ENCODE results near the gene BATF3. TPM values are rescaled to one million over a fixed set of nuclear protein-coding genes. Genes with fewer than 3 reads are reported as not detected.

The BATF3 gene
- total and polyA plus RNA-seq, 3 donors from 2014 or later = 1.1 to 4.2 (median 2.5) TPM

DNA sequence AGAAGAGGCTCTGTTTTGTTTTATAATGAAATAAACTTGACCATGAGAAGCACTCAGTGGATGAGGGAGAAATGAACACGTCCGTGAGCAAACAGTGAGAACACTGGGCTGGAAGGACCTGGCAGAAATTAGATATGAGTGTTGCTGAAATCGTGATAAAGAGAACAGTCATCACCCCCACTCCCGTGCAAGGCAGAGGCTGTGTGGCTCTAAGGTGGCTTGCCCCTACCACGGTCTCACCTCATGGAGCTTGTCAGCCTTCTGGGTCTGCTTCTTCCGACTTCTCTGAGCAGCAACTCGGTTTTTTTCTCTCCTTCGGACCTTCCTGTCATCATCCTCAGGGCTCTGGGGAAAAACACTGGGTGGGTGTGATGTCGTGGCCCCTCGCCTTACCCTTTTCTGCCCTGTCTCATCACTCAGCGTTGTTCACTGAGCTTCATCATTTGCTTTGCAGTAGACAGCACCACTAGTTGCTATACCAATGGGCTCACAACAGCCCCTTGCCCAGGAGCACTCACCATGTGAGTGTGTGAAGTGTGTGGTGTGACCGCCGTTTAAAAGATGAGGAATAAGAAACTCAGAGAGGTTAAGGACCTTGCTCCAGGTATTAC lies 2.8 kb downstream of the BATF3 start:
- Histone ChIP-seq H3K27ac (no peak overlapping the region), H3K4me1 (peaks cover 4% of the 10 kb centered on the region), H3K4me3 (no peak overlapping the region), H3K9me3 (no peaks in the 10 kb centered on the region), H3K27me3 (peaks cover 4% of the 10 kb centered on the region), H3K36me3 (ENCODE audit: low read depth, missing control alignments) (no peaks in the 10 kb centered on the region)
- DNase-seq = no peak
- intact Hi-C loops (cut with DNase I; ENCODE audit: low total_unique reads) = no loop called here
- 86 to 87% methylated on average over 13 of the region's 13 CpGs for WGBS, 2 donors
- TF ChIP-seq, protein P1, sequence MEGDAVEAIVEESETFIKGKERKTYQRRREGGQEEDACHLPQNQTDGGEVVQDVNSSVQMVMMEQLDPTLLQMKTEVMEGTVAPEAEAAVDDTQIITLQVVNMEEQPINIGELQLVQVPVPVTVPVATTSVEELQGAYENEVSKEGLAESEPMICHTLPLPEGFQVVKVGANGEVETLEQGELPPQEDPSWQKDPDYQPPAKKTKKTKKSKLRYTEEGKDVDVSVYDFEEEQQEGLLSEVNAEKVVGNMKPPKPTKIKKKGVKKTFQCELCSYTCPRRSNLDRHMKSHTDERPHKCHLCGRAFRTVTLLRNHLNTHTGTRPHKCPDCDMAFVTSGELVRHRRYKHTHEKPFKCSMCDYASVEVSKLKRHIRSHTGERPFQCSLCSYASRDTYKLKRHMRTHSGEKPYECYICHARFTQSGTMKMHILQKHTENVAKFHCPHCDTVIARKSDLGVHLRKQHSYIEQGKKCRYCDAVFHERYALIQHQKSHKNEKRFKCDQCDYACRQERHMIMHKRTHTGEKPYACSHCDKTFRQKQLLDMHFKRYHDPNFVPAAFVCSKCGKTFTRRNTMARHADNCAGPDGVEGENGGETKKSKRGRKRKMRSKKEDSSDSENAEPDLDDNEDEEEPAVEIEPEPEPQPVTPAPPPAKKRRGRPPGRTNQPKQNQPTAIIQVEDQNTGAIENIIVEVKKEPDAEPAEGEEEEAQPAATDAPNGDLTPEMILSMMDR (IDR thresholded peaks at IDR 0.05) = no peak
- no peak for TF ChIP-seq POLR2A (IDR thresholded peaks at IDR 0.05)

DNA sequence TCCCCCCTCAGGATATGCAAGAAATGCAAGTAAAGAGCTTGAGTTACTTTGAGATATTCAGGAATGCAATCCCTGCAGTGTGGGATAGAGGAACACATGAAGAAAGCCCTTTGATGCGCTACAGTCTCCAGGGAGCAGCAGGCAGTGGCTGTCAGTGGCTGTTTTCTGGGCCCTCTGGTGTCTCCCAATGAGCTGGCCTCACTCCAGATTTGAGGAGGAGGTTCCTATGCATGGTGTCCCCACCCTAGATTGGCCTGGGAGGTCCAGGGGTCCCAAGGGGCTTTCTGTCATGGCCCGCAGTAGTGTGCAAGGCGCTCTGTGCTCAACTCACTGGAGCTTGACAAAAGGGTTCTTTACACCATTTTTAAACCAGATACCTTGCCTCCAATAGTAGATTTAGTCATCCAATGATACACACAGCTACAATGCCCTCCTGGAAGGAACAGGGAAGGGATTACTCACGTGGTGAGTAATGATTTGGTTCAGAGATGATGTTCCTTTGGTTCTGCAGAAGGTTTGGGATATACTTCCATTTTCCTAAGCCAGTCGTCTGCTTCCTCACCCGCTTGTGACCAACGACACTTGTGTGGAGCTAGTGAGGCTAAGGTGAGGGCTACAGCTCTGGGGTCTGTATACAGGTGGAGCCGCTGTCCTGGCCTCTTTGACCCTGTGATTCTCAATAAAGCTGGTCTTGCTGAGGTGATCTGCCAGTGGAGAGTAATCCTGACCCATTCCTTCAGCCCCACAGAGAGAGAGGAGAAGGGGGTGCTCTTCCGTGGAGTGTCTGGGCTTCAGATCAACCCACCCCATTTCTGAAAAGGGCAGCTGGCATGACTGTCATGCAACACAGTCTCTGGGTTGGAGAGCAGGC lies 6.6 kb downstream of the BATF3 start:
- DNase-seq = no peak
- Histone ChIP-seq H3K9me3 (no peaks in the 10 kb centered on the region), H3K36me3 (ENCODE audit: low read depth, missing control alignments) (no peaks in the 10 kb centered on the region), H3K27ac (no peak overlapping the region), H3K27me3 (peaks cover 4% of the 10 kb centered on the region), H3K4me1 (no peaks in the 10 kb centered on the region), H3K4me3 (no peak overlapping the region)
- intact Hi-C loops (cut with DNase I; ENCODE audit: low total_unique reads) = no loop called here
- 92% methylated on average over 2 to 9 of the region's 9 CpGs for WGBS, 2 donors
- TF ChIP-seq, protein P1 (IDR thresholded peaks at IDR 0.05) = no peak

DNA sequence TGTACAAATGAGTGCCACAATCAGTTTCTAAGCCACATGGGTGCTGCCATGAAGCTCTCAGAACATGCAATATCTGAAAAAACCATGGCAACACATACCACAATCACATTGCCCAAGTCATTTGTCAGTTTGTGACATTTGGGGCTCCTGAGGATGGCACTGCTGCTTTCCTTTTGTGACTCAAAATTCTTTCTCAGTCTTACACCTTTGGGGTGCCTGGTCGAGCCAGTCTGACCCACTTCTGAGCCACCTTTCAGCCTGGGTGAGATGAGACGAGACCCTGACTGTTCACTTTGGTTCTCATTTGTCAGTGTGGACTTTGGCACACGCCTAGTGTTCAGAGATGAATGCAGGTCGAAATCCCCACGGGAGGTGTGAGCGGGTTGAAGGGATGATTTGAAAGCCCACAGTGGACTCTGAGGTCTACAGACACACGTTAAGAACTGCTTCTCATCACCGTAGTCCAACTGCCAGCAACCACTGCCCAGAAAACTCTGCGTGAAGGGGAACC lies 8.0 kb downstream of the BATF3 start:
- TF ChIP-seq, protein P1 (IDR thresholded peaks at IDR 0.05) = no peak
- no peak overlapping the region for H3K27ac ChIP-seq
- H3K9me3 ChIP-seq = no peaks in the 10 kb centered on the region
- no peaks in the 10 kb centered on the region for H3K36me3 ChIP-seq (ENCODE audit: low read depth, missing control alignments)
- DNase-seq = no peak
- no peaks in the 10 kb centered on the region for H3K27me3 ChIP-seq
- no peaks in the 10 kb centered on the region for H3K4me1 ChIP-seq
- no peak overlapping the region for H3K4me3 ChIP-seq
- WGBS, 2 donors = 84 to 87% methylated on average over 9 of the region's 9 CpGs
- intact Hi-C loops (cut with DNase I; ENCODE audit: low total_unique reads) = no loop called here

DNA sequence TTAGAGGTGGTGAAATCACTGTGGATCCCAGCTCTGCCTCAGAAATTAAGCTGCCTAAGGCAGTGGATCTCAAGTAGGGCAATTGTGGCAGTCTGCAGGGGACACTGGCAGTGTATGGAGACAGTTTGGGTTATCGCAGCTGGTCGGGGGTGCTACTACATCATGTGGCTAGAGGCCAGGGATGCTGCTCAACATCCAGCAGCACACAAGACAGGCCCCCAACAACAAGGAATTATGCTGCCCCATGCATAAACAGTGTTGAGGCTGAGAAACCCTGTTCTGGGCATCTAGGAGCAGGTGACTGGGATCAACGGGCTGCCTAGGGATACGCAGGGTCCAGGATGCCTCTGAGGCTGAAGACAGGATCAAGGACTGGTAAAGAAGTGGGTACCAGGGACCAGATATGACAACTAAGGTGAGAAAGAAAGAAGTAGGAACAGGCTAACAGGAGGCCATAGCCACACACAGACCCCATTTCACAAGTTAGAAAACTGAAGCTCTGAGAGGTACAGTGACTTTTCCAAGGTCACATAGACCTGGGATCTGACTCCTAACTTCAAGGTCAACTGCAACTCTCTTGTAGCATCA lies 8.7 kb downstream of the BATF3 start:
- Histone ChIP-seq H3K27ac (no peak overlapping the region), H3K4me3 (no peak overlapping the region), H3K9me3 (no peaks in the 10 kb centered on the region), H3K36me3 (ENCODE audit: low read depth, missing control alignments) (no peaks in the 10 kb centered on the region), H3K27me3 (no peaks in the 10 kb centered on the region), H3K4me1 (no peaks in the 10 kb centered on the region)
- no peak for DNase-seq
- TF ChIP-seq POLR2A (IDR thresholded peaks at IDR 0.05) = no peak
- intact Hi-C loops (cut with DNase I; ENCODE audit: low total_unique reads) = no loop called here
- WGBS, 2 donors = 86 to 96% methylated on average over 3 to 4 of the region's 4 CpGs
